ENCODE measurements around the gene AFF4. TPM values are rescaled to one million over a fixed set of nuclear protein-coding genes. Genes with fewer than 3 reads are reported as not detected.

The AFF4 gene
- total and polyA plus RNA-seq, 9 of the 15 experiments (the other 6 are each of a cell fraction or from before 2014, with no cell fraction given) = 1.7 to 25.8 (median 17.9) TPM

GRCh38 chr5:132849347-132849746 lies 114.1 kb downstream of the AFF4 start (continued):
- TF ChIP-seq, protein P1, sequence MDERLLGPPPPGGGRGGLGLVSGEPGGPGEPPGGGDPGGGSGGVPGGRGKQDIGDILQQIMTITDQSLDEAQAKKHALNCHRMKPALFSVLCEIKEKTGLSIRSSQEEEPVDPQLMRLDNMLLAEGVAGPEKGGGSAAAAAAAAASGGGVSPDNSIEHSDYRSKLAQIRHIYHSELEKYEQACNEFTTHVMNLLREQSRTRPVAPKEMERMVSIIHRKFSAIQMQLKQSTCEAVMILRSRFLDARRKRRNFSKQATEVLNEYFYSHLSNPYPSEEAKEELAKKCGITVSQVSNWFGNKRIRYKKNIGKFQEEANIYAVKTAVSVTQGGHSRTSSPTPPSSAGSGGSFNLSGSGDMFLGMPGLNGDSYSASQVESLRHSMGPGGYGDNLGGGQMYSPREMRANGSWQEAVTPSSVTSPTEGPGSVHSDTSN (CRISPR knock-in tag; IDR thresholded peaks at IDR 0.05; ENCODE audit: low read depth) = no peak
- TF ChIP-seq, protein P1 (tag; conservative IDR thresholded peaks at IDR 0.05; ENCODE audit: low read depth) = no peak
- TF ChIP-seq, protein P2, sequence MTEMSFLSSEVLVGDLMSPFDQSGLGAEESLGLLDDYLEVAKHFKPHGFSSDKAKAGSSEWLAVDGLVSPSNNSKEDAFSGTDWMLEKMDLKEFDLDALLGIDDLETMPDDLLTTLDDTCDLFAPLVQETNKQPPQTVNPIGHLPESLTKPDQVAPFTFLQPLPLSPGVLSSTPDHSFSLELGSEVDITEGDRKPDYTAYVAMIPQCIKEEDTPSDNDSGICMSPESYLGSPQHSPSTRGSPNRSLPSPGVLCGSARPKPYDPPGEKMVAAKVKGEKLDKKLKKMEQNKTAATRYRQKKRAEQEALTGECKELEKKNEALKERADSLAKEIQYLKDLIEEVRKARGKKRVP (CRISPR knock-in tag; IDR thresholded peaks at IDR 0.05) = peak; percentile 92
- TF ChIP-seq CEBPB (tag; IDR thresholded peaks at IDR 0.05) = peak; percentile 88
- TF ChIP-seq TARDBP (IDR thresholded peaks at IDR 0.05) = no peak
- peak; percentile 92 for TF ChIP-seq ZSCAN32 (CRISPR knock-in tag; IDR thresholded peaks at IDR 0.05)
- TF ChIP-seq, protein P3, sequence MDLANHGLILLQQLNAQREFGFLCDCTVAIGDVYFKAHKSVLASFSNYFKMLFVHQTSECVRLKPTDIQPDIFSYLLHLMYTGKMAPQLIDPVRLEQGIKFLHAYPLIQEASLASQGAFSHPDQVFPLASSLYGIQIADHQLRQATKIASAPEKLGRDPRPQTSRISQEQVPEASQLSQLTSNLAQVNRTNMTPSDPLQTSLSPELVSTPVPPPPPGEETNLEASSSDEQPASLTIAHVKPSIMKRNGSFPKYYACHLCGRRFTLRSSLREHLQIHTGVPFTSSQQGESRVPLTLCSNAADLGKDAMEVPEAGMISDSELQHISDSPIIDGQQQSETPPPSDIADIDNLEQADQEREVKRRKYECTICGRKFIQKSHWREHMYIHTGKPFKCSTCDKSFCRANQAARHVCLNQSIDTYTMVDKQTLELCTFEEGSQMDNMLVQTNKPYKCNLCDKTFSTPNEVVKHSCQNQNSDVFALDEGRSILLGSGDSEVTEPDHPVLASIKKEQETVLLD (IDR thresholded peaks at IDR 0.05) = no peak
- TF ChIP-seq, protein P4, sequence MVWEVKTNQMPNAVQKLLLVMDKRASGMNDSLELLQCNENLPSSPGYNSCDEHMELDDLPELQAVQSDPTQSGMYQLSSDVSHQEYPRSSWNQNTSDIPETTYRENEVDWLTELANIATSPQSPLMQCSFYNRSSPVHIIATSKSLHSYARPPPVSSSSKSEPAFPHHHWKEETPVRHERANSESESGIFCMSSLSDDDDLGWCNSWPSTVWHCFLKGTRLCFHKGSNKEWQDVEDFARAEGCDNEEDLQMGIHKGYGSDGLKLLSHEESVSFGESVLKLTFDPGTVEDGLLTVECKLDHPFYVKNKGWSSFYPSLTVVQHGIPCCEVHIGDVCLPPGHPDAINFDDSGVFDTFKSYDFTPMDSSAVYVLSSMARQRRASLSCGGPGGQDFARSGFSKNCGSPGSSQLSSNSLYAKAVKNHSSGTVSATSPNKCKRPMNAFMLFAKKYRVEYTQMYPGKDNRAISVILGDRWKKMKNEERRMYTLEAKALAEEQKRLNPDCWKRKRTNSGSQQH (CRISPR knock-in tag; IDR thresholded peaks at IDR 0.05) = no peak
- no peak for TF ChIP-seq TEAD2 (tag; IDR thresholded peaks at IDR 0.05)
- no peak for TF ChIP-seq NBN (IDR thresholded peaks at IDR 0.05; ENCODE audit: low read depth)
- TF ChIP-seq NFIX (CRISPR knock-in tag; IDR thresholded peaks at IDR 0.05; ENCODE audit: low read depth) = no peak
- TF ChIP-seq MBD1 (CRISPR knock-in tag; IDR thresholded peaks at IDR 0.05) = no peak
- no peak for TF ChIP-seq XRCC4 (IDR thresholded peaks at IDR 0.05; ENCODE audit: extremely low read depth, insufficient read depth, insufficient read length)
- TF ChIP-seq, protein P5, sequence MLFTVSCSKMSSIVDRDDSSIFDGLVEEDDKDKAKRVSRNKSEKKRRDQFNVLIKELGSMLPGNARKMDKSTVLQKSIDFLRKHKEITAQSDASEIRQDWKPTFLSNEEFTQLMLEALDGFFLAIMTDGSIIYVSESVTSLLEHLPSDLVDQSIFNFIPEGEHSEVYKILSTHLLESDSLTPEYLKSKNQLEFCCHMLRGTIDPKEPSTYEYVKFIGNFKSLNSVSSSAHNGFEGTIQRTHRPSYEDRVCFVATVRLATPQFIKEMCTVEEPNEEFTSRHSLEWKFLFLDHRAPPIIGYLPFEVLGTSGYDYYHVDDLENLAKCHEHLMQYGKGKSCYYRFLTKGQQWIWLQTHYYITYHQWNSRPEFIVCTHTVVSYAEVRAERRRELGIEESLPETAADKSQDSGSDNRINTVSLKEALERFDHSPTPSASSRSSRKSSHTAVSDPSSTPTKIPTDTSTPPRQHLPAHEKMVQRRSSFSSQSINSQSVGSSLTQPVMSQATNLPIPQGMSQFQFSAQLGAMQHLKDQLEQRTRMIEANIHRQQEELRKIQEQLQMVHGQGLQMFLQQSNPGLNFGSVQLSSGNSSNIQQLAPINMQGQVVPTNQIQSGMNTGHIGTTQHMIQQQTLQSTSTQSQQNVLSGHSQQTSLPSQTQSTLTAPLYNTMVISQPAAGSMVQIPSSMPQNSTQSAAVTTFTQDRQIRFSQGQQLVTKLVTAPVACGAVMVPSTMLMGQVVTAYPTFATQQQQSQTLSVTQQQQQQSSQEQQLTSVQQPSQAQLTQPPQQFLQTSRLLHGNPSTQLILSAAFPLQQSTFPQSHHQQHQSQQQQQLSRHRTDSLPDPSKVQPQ (CRISPR knock-in tag; IDR thresholded peaks at IDR 0.05; ENCODE audit: borderline replicate concordance) = no peak
- TF ChIP-seq ZNF316 (IDR thresholded peaks at IDR 0.05) = no peak
- no peak for TF ChIP-seq HNRNPK (IDR thresholded peaks at IDR 0.05; ENCODE audit: low read depth, low read length, poor library complexity, severe bottlenecking)
- TF ChIP-seq RBM22 (IDR thresholded peaks at IDR 0.05; ENCODE audit: low read depth, low read length, poor library complexity, severe bottlenecking) = no peak
- TF ChIP-seq HLTF (IDR thresholded peaks at IDR 0.05) = no peak
- no peak for TF ChIP-seq LCOR (CRISPR knock-in tag; IDR thresholded peaks at IDR 0.05)

All from K562 (cell line).